Measurements from ENCODE around the gene MACROD2.

The MACROD2 gene

DNA sequence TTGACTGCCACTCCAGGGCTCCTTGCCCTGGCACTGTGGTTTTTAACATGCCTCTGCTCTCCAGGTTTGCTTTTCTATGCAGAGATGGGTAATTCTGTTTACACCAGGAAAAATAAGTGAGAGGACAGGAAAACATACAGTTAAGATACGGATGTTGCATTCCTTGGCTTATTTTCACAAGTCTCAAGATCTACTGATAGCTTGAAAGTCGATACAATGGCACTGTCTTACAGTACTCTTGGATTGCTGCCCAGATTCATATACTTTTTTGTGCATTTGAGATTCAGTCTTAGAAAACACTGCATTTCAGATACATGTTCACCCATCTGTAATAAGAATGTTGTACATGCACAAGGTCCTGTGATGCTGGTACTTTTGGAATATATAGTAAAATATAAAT lies 501.7 kb downstream of the MACROD2 start (continued):
- TF ChIP-seq GLI4 (tag by site-specific recombination; IDR thresholded peaks at IDR 0.05) (no peak), ZNF747 (tag by site-specific recombination; IDR thresholded peaks at IDR 0.05) (no peak)

DNA sequence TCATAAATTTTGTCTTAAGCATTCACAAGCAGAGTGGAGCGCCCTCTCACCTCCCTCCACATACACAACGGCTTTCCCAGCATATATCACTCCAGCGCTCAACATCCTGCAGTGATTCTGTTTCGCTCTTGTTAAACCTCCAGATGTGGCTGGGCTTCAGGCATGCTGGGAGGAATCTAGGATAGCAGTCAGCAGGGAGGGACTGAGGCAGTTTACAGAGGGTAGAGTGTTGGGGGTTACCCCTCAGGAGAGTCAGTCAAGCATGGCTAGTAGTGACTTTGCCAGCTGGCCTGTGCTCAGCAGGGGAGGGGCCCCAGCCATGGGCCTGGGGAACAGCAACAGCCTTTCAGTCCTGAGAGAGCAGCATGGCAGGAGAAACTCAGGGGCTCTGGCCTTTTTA lies 503.5 kb downstream of the MACROD2 start:
- H3K4me3 ChIP-seq (ENCODE audit: low read depth, low read length), result no peak overlapping the region
- POLR2A ChIA-PET, result no interaction called here
- peaks cover 11% of the 10 kb centered on the region for H3K4me1 ChIP-seq (ENCODE audit: control insufficient read depth, insufficient read depth, low read length)
- no peak overlapping the region for H3K27ac ChIP-seq (ENCODE audit: extremely low read depth, low read depth, low read length)
- no peaks in the 10 kb centered on the region for H3K9me3 ChIP-seq (ENCODE audit: control insufficient read depth, insufficient read depth, low read depth, low read length)
- CTCF ChIA-PET, result no interaction called here
- H3K36me3 ChIP-seq (ENCODE audit: control insufficient read depth in 2 of 2, insufficient read depth in 1 of 2, low read length in 2 of 2), result no peaks in the 10 kb centered on the region
- TF ChIP-seq ZNF426 (tag by site-specific recombination; IDR thresholded peaks at IDR 0.05) (no peak), GLIS1 (tag by site-specific recombination; IDR thresholded peaks at IDR 0.05) (peak; percentile 27; the same call in 1 of the 2 replicates), ZIC2 (tag by site-specific recombination; IDR thresholded peaks at IDR 0.05) (peak; percentile 87), ZNF341 (tag by site-specific recombination; IDR thresholded peaks at IDR 0.05; ENCODE audit: low read depth) (0 out of 2 replicates have a peak, but pooled peaks have one; percentile 12)

DNA sequence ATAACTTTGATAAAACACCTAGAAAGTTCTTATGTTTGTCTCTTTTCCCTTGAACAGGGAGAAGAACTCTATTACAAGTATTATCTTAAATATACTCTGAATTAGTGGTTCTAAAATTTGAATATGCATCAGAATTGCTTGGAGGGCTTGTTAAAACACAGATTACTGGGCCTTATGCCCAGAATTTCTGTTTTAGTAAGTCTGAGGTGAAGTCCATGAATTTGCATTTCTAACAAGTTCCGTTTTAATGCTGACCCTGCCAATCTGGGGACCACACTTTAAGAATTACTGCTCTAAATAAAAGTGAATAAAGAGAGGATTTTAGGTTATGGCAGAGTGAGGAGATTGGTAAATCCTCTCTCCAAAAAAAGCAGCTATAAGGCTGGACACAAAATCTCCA lies 510.2 kb downstream of the MACROD2 start:
- H3K9me3 ChIP-seq (ENCODE audit: control insufficient read depth, insufficient read depth, low read depth, low read length), result no peaks in the 10 kb centered on the region
- ChIA-PET POLR2A (no interaction called here), CTCF (no interaction called here)
- no peaks in the 10 kb centered on the region for H3K4me1 ChIP-seq (ENCODE audit: control insufficient read depth, insufficient read depth, low read length)
- no peak overlapping the region for H3K27ac ChIP-seq (ENCODE audit: extremely low read depth, low read depth, low read length)
- no peak for TF ChIP-seq MEIS1 (CRISPR knock-in tag; IDR thresholded peaks at IDR 0.05; ENCODE audit: borderline replicate concordance)
- TF ChIP-seq ZNF561 (tag by site-specific recombination; IDR thresholded peaks at IDR 0.05; ENCODE audit: borderline replicate concordance), result no peak
- TF ChIP-seq ZNF629 (tag by site-specific recombination; IDR thresholded peaks at IDR 0.05), result no peak
- TF ChIP-seq ZNF266 (tag by site-specific recombination; IDR thresholded peaks at IDR 0.05; ENCODE audit: low read depth), result no peak
- no peak for TF ChIP-seq ZNF610 (tag by site-specific recombination; IDR thresholded peaks at IDR 0.05; ENCODE audit: borderline replicate concordance)
- TF ChIP-seq, protein P1, sequence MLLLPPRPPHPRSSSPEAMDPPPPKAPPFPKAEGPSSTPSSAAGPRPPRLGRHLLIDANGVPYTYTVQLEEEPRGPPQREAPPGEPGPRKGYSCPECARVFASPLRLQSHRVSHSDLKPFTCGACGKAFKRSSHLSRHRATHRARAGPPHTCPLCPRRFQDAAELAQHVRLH (tag by site-specific recombination; IDR thresholded peaks at IDR 0.05), result no peak
- TF ChIP-seq SCRT1 (tag by site-specific recombination; IDR thresholded peaks at IDR 0.05; ENCODE audit: borderline replicate concordance), result no peak
- TF ChIP-seq ZNF24 (tag by site-specific recombination; IDR thresholded peaks at IDR 0.05), result no peak
- no peak overlapping the region for H3K4me3 ChIP-seq (ENCODE audit: low read depth, low read length)
- H3K36me3 ChIP-seq (ENCODE audit: control insufficient read depth in 2 of 2, insufficient read depth in 1 of 2, low read length in 2 of 2), result no peaks in the 10 kb centered on the region

DNA sequence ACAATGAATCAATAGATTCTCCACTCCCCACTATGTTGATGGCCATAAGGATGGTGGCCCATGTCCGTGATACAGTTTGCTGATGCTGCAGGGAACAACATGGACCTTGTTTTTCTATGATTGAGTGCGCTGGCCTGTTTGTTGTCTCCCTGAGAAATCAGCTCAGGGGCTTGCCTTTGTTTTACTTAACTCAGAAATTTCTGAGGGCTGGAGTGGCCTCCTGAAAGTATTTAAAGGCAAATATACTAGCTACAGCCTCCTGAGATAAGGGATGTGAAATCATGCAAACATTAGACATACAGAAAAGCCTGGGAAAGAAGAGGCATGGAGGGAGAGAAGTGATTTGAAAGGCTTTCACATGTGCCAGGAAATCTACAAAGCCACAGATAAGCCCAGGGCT lies 512.4 kb downstream of the MACROD2 start:
- Histone ChIP-seq H3K4me3 (ENCODE audit: low read depth, low read length) (no peak overlapping the region), H3K27ac (ENCODE audit: extremely low read depth, low read depth, low read length) (no peak overlapping the region), H3K36me3 (ENCODE audit: control insufficient read depth in 2 of 2, insufficient read depth in 1 of 2, low read length in 2 of 2) (no peaks in the 10 kb centered on the region), H3K4me1 (ENCODE audit: control insufficient read depth, insufficient read depth, low read length) (no peaks in the 10 kb centered on the region), H3K9me3 (ENCODE audit: control insufficient read depth, insufficient read depth, low read depth, low read length) (no peaks in the 10 kb centered on the region)
- POLR2A ChIA-PET, result no interaction called here
- CTCF ChIA-PET, result no interaction called here
- TF ChIP-seq ZBTB8A (tag by site-specific recombination; IDR thresholded peaks at IDR 0.05) (no peak), ZNF548 (tag by site-specific recombination; IDR thresholded peaks at IDR 0.05) (no peak), ZNF501 (tag by site-specific recombination; IDR thresholded peaks at IDR 0.05) (no peak), ZSCAN23 (tag by site-specific recombination; IDR thresholded peaks at IDR 0.05) (no peak), ZNF707 (tag by site-specific recombination; IDR thresholded peaks at IDR 0.05) (no peak), ZNF174 (tag by site-specific recombination; IDR thresholded peaks at IDR 0.05) (no peak), MEIS1 (CRISPR knock-in tag; IDR thresholded peaks at IDR 0.05; ENCODE audit: borderline replicate concordance) (no peak), HOXA7 (CRISPR knock-in tag; IDR thresholded peaks at IDR 0.05; ENCODE audit: borderline replicate concordance) (no peak), ZNF76 (tag by site-specific recombination; IDR thresholded peaks at IDR 0.05; ENCODE audit: borderline replicate concordance, low read depth) (no peak)
- TF ChIP-seq, protein P2, sequence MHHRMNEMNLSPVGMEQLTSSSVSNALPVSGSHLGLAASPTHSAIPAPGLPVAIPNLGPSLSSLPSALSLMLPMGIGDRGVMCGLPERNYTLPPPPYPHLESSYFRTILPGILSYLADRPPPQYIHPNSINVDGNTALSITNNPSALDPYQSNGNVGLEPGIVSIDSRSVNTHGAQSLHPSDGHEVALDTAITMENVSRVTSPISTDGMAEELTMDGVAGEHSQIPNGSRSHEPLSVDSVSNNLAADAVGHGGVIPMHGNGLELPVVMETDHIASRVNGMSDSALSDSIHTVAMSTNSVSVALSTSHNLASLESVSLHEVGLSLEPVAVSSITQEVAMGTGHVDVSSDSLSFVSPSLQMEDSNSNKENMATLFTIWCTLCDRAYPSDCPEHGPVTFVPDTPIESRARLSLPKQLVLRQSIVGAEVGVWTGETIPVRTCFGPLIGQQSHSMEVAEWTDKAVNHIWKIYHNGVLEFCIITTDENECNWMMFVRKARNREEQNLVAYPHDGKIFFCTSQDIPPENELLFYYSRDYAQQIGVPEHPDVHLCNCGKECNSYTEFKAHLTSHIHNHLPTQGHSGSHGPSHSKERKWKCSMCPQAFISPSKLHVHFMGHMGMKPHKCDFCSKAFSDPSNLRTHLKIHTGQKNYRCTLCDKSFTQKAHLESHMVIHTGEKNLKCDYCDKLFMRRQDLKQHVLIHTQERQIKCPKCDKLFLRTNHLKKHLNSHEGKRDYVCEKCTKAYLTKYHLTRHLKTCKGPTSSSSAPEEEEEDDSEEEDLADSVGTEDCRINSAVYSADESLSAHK (tag by site-specific recombination; IDR thresholded peaks at IDR 0.05), result no peak
- TF ChIP-seq, protein P3, sequence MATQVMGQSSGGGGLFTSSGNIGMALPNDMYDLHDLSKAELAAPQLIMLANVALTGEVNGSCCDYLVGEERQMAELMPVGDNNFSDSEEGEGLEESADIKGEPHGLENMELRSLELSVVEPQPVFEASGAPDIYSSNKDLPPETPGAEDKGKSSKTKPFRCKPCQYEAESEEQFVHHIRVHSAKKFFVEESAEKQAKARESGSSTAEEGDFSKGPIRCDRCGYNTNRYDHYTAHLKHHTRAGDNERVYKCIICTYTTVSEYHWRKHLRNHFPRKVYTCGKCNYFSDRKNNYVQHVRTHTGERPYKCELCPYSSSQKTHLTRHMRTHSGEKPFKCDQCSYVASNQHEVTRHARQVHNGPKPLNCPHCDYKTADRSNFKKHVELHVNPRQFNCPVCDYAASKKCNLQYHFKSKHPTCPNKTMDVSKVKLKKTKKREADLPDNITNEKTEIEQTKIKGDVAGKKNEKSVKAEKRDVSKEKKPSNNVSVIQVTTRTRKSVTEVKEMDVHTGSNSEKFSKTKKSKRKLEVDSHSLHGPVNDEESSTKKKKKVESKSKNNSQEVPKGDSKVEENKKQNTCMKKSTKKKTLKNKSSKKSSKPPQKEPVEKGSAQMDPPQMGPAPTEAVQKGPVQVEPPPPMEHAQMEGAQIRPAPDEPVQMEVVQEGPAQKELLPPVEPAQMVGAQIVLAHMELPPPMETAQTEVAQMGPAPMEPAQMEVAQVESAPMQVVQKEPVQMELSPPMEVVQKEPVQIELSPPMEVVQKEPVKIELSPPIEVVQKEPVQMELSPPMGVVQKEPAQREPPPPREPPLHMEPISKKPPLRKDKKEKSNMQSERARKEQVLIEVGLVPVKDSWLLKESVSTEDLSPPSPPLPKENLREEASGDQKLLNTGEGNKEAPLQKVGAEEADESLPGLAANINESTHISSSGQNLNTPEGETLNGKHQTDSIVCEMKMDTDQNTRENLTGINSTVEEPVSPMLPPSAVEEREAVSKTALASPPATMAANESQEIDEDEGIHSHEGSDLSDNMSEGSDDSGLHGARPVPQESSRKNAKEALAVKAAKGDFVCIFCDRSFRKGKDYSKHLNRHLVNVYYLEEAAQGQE (tag by site-specific recombination; IDR thresholded peaks at IDR 0.05), result no peak
- TF ChIP-seq, protein P4, sequence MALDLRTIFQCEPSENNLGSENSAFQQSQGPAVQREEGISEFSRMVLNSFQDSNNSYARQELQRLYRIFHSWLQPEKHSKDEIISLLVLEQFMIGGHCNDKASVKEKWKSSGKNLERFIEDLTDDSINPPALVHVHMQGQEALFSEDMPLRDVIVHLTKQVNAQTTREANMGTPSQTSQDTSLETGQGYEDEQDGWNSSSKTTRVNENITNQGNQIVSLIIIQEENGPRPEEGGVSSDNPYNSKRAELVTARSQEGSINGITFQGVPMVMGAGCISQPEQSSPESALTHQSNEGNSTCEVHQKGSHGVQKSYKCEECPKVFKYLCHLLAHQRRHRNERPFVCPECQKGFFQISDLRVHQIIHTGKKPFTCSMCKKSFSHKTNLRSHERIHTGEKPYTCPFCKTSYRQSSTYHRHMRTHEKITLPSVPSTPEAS (tag by site-specific recombination; IDR thresholded peaks at IDR 0.05), result no peak
